GM12878 (cell line): ENCODE measurements around the gene PTGIS. TPM values are rescaled to one million over a fixed set of nuclear protein-coding genes. Genes with fewer than 3 reads are reported as not detected.

Experiments
- ATAC-seq: fragments of 200-7000 bp; cut with Tn5 transposase; 3 replicates; pipeline ENCODE4 v1.9.1; 2020; ENCODE audit warnings: mild to moderate bottlenecking, moderate library complexity
- BruUV-seq: library from RNA; stranded (reverse); fragments of 400-500 nt; replicated peaks from 2 replicates; lab custom pipeline; 2021; lab: Mats Ljungman, UMichigan
- CTCF ChIA-PET: fragments of 300-600 bp; sonication (Branson Sonifier 250); formaldehyde crosslinking; extraction: SDS; loops from one replicate; lab custom pipeline; 2021; ENCODE audit warnings: inconsistent platforms; lab: Yijun Ruan, JAX
- POLR2A ChIA-PET: fragments of 350-600 bp; formaldehyde crosslinking; extraction: SDS; loops from one replicate; lab custom pipeline; 2021; ENCODE audit warnings: inconsistent platforms; lab: Charles Lee
- RAD21 ChIA-PET: fragments of 300-600 bp; sonication (Branson Sonifier 250); formaldehyde crosslinking; loops from one replicate; lab custom pipeline; 2023; ENCODE audit warnings: antibody characterized with exemption; ENCODE audit not compliant: unreplicated experiment; lab: Charles Lee
- SMC1A ChIA-PET: fragments of 300-600 bp; sonication (Branson Sonifier 250); formaldehyde crosslinking; loops from one replicate; lab custom pipeline; 2023; ENCODE audit not compliant: unreplicated experiment, uncharacterized antibody; lab: Charles Lee
- DNase-seq: peaks from one replicate; pipeline ENCODE4 v3.0.0-alpha.2; 2011; ENCODE audit warnings: low read depth, low spot score
- FAIRE-seq: peaks from 3 replicates; lab custom pipeline; 2011; peaks lifted over from hg19 to GRCh38; lab: Jason Lieb, UNC
- H2AFZ ChIP-seq: 2 replicates; pipeline ENCODE4 v1.6.0; 2011; ENCODE audit warnings: low read depth, low read length, control low read depth; ENCODE audit not compliant: control insufficient read depth
- H3K27ac ChIP-seq: 2 replicates; pipeline ENCODE4 v1.5.1; 2011; ENCODE audit warnings: control low read depth; ENCODE audit not compliant: control insufficient read depth, insufficient read depth
- H3K27me3 ChIP-seq, 2 experiments: replicated peaks in 1 of 2; 2 replicates each; pipeline versions ENCODE4 v1.6.0 to v1.6.1; 2011; ENCODE audit warnings: low read length in 1 of 2; ENCODE audit not compliant: control insufficient read depth in 2 of 2, insufficient read depth in 2 of 2
- H3K36me3 ChIP-seq, 2 experiments: 2 replicates each; pipeline ENCODE4 v1.5.1; 2011; ENCODE audit warnings: low read length in 1 of 2; ENCODE audit not compliant: control insufficient read depth in 2 of 2, insufficient read depth in 2 of 2
- H3K4me1 ChIP-seq: 2 replicates; pipeline ENCODE4 v1.6.1; 2011; ENCODE audit warnings: mild to moderate bottlenecking, low read length, moderate library complexity, mixed read lengths; ENCODE audit not compliant: control insufficient read depth, insufficient read depth
- H3K4me2 ChIP-seq: 2 replicates; pipeline ENCODE4 v1.6.0; 2011; ENCODE audit warnings: control low read depth; ENCODE audit not compliant: control insufficient read depth, insufficient read depth
- H3K4me3 ChIP-seq: fragments of 200-600 bp; sonication (generic); 2 replicates; pipeline ENCODE4 v1.5.1; 2016
- H3K79me2 ChIP-seq: 2 replicates; pipeline ENCODE4 v1.6.0; 2011; ENCODE audit warnings: low read length; ENCODE audit not compliant: control insufficient read depth, insufficient read depth
- H3K9ac ChIP-seq: 2 replicates; pipeline ENCODE4 v1.8.0; 2011; ENCODE audit warnings: low read length, control low read depth, mixed read lengths; ENCODE audit not compliant: control insufficient read depth, insufficient read depth
- H3K9me3 ChIP-seq: replicated peaks from 3 replicates; pipeline ENCODE4 v1.5.1; 2011; ENCODE audit warnings: mild to moderate bottlenecking, low read length; ENCODE audit not compliant: control insufficient read depth, insufficient read depth
- H4K20me1 ChIP-seq: 2 replicates; pipeline ENCODE4 v1.6.0; 2011; ENCODE audit not compliant: control insufficient read depth, insufficient read depth
- BHLHE40 ChIP-seq, 2 experiments: fragments of 450-650 bp in 1 of 2; IDR thresholded peaks; 2 replicates each; pipeline ENCODE4 v1.6.1; 2011 to 2017; ENCODE audit warnings: low read depth in 2 of 2, borderline replicate concordance in 1 of 2, improper control_type of control experiment in 1 of 2, low read length in 1 of 2, mild to moderate bottlenecking in 1 of 2
- NFIC ChIP-seq: IDR thresholded peaks from 2 replicates; pipeline ENCODE4 v1.6.1; 2012; ENCODE audit warnings: low read depth, mild to moderate bottlenecking, inconsistent platforms, low read length, moderate library complexity
- RUNX3 ChIP-seq: IDR thresholded peaks from 2 replicates; pipeline ENCODE4 v1.6.1; 2012; ENCODE audit warnings: low read length, inconsistent platforms
- SPI1 ChIP-seq: IDR thresholded peaks from 2 replicates; pipeline ENCODE4 v1.6.1; 2011; ENCODE audit warnings: low read depth, mild to moderate bottlenecking, low read length, moderate library complexity, borderline replicate concordance; ENCODE audit not compliant: insufficient read depth
- STAT3 ChIP-seq: IDR thresholded peaks from 2 replicates; pipeline ENCODE4 v1.6.1; 2011; ENCODE audit warnings: low read depth, low read length, improper control_type of control experiment
- TCF3 ChIP-seq: IDR thresholded peaks from 2 replicates; pipeline ENCODE4 v1.6.1; 2012; ENCODE audit warnings: low read depth, mild to moderate bottlenecking, low read length, borderline replicate concordance; ENCODE audit not compliant: insufficient read depth
- TCF7 ChIP-seq: IDR thresholded peaks from 2 replicates; pipeline ENCODE4 v1.6.1; 2014; ENCODE audit warnings: antibody characterized with exemption, borderline replicate concordance
- ZNF207 ChIP-seq: fragments of 450-650 bp; IDR thresholded peaks from 2 replicates; pipeline ENCODE4 v1.6.1; 2014; ENCODE audit warnings: antibody characterized with exemption, mild to moderate bottlenecking, borderline replicate concordance
- WGBS: methylation state at CpG from one replicate; pipeline ENCODE4 v1.1.6; 2016; ENCODE audit warnings: low lambda C conversion rate; ENCODE audit not compliant: insufficient replicate concordance, insufficient coverage; ENCODE audit errors: missing lambda C conversion rate; 5-methylcytosine and 5-hydroxymethylcytosine counted together
- in situ Hi-C: fragments of 300-500 bp; cut with MboI; formaldehyde crosslinking; loops from 9 replicates; pipeline ENCODE4 v1.14.3; 2018; ENCODE audit warnings: mixed read lengths
- intact Hi-C: fragments of 100-400 bp; cut with micrococcal nuclease; formaldehyde crosslinking; loops from one replicate; pipeline ENCODE4 v1.14.2; 2022; ENCODE audit not compliant: unreplicated experiment
- polyA plus RNA-seq, 11 experiments: library from polyadenylated mRNA; depleted of rRNA in 4 of 11; unstranded in 6 of 11; stranded (reverse) in 5 of 11; fragments of >200 nt; fragmentation: Nextera tagmentation in 4 of 11; fragmentation: Illumina TruSeq in 1 of 11; extraction: Ambion mirVana in 4 of 11; extraction: Trizol in 1 of 11; gene quantifications; 1 replicate in 1 of 11; 2 replicates in 10 of 11; pipeline versions ENCODE4 v1.2.1 to v1.2.3, GENCODE V29; 2011 to 2016; ENCODE audit warnings: inconsistent platforms in 2 of 11, missing spikeins in 2 of 11, low read depth in 1 of 11
- total RNA-seq, 4 experiments: library from RNA; depleted of rRNA in 3 of 4; stranded (reverse); fragments of >200 nt in 3 of 4; fragmentation: Illumina TruSeq in 1 of 4; extraction: Trizol in 1 of 4; gene quantifications; 2 replicates each; pipeline versions ENCODE4 v1.2.1 to v1.2.3, GENCODE V29; 2013 to 2021
- TF ChIP-seq, protein P1 (sequence below): IDR thresholded peaks from 2 replicates; pipeline ENCODE4 v1.6.1; 2011; ENCODE audit warnings: borderline replicate concordance, low read depth, mild to moderate bottlenecking, moderate library complexity, low read length; ENCODE audit not compliant: insufficient read depth, poor library complexity, severe bottlenecking
- TF ChIP-seq, protein P2 (sequence below): IDR thresholded peaks from 2 replicates; pipeline ENCODE4 v1.6.1; 2011; ENCODE audit warnings: borderline replicate concordance, low read depth, mild to moderate bottlenecking, moderate library complexity, mixed read lengths, low read length; ENCODE audit not compliant: insufficient read depth; ENCODE audit errors: extremely low read length
- TF ChIP-seq, protein P3 (sequence below): fragments of 450-650 bp; conservative IDR thresholded peaks from 2 replicates; pipeline ENCODE4 v1.6.1; 2017; ENCODE audit warnings: mild to moderate bottlenecking, moderate library complexity

The PTGIS gene
- total and polyA plus RNA-seq, 10 of the 15 experiments (the other 5 are each of a cell fraction or from before 2014, with no cell fraction given): 0.10 TPM; not detected in 9

DNA sequence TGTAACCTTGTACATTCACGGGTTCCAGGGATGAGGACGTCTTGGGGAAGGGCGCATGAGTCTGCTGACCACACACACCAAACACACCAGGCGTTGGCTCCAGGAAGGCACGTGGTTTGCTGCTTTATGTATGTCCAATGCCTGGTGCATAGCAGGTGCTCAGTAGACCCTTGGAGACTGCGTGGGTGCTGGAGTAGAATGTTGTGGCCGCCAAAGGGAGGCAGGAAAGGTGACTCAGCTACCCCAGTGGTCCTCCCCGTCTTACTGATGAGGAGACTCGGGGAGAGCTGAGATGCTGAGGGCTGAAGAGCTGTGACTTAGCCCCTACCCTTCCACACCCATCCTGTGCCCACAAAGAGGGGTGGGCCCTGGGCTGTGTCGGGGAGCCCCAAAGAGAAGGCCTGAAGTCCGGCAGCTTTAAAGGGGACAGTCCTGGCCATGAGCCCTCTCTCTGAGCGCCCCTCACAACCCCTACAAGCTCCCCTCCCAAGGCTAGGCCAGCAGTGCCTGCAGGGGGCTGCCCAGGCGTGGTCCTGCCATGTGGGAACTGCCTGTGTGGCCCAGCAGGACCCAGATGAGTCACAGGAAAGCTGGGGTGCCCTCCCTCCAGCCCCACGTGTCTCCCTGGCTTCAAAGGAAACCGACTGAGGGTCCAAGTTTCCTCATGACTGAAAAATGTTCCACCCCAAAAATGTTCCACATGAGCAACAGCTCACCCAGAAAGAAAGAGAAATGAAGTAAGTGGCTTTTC is 28.0 kb upstream of the PTGIS start:
- FAIRE-seq (no peak), ATAC-seq (peak; percentile 64), DNase-seq (no peak)
- no peaks in the 10 kb centered on the region for H3K36me3 ChIP-seq
- H4K20me1 ChIP-seq: no peaks in the 10 kb centered on the region
- H2AFZ ChIP-seq: no peak overlapping the region
- ChIA-PET RAD21 (interaction anchor here (0.8 kb wide), 1 partner anchor 12 kb away, joined by 3 read pairs; no protein-coding TSS in a partner anchor), CTCF (interaction anchor here (0.9 to 2.7 kb wide), 2 partner anchors 13 to 16 kb away, joined by 3 to 11 read pairs; no protein-coding TSS in a partner anchor), SMC1A (interaction anchor here (0.7 to 1.2 kb wide), 2 partner anchors 13 to 146 kb away, joined by 3 to 4 read pairs; no protein-coding TSS in a partner anchor), POLR2A (no interaction called here)
- peaks cover 21% of the 10 kb centered on the region for H3K4me1 ChIP-seq
- no peaks in the 10 kb centered on the region; a peak in 1 of 4 replicates for H3K27me3 ChIP-seq
- H3K79me2 ChIP-seq: no peaks in the 10 kb centered on the region
- TF ChIP-seq, protein P1, sequence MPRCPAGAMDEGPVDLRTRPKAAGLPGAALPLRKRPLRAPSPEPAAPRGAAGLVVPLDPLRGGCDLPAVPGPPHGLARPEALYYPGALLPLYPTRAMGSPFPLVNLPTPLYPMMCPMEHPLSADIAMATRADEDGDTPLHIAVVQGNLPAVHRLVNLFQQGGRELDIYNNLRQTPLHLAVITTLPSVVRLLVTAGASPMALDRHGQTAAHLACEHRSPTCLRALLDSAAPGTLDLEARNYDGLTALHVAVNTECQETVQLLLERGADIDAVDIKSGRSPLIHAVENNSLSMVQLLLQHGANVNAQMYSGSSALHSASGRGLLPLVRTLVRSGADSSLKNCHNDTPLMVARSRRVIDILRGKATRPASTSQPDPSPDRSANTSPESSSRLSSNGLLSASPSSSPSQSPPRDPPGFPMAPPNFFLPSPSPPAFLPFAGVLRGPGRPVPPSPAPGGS: peak; percentile 40
- TF ChIP-seq STAT3 (no peak), NFIC (no peak), TCF3 (0 out of 2 replicates have a peak, but pooled peaks have one; percentile 12), BHLHE40 (IDR thresholded peaks at IDR 0.05; ENCODE audit: borderline replicate concordance in 1 of 2, low read depth in 2 of 2, low read length in 1 of 2) (0 out of 4 replicates have a peak, but pooled peaks of 1 of the 2 experiments have one; percentile 13), SPI1 (no peak), TCF7 (peak; percentile 45; the same call in 1 of the 2 replicates), RUNX3 (0 out of 2 replicates have a peak, but pooled peaks have one; percentile 13), ZNF207 (no peak)
- TF ChIP-seq, protein P2, sequence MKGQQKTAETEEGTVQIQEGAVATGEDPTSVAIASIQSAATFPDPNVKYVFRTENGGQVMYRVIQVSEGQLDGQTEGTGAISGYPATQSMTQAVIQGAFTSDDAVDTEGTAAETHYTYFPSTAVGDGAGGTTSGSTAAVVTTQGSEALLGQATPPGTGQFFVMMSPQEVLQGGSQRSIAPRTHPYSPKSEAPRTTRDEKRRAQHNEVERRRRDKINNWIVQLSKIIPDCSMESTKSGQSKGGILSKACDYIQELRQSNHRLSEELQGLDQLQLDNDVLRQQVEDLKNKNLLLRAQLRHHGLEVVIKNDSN: peak; percentile 21
- TF ChIP-seq, protein P3, sequence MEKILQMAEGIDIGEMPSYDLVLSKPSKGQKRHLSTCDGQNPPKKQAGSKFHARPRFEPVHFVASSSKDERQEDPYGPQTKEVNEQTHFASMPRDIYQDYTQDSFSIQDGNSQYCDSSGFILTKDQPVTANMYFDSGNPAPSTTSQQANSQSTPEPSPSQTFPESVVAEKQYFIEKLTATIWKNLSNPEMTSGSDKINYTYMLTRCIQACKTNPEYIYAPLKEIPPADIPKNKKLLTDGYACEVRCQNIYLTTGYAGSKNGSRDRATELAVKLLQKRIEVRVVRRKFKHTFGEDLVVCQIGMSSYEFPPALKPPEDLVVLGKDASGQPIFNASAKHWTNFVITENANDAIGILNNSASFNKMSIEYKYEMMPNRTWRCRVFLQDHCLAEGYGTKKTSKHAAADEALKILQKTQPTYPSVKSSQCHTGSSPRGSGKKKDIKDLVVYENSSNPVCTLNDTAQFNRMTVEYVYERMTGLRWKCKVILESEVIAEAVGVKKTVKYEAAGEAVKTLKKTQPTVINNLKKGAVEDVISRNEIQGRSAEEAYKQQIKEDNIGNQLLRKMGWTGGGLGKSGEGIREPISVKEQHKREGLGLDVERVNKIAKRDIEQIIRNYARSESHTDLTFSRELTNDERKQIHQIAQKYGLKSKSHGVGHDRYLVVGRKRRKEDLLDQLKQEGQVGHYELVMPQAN: no peak
- BruUV-seq: no TSS peak
- H3K4me2 ChIP-seq: no peak overlapping the region
- H3K9ac ChIP-seq: no peak overlapping the region
- WGBS: 15% methylated on average over 15 of the region's 15 CpGs
- no peak overlapping the region for H3K4me3 ChIP-seq
- intact Hi-C loops: no loop called here
- H3K9me3 ChIP-seq: peaks cover 6% of the 10 kb centered on the region; the same call in 2 of the 3 replicates
- H3K27ac ChIP-seq: no peak overlapping the region
- in situ Hi-C loops: no loop called here
